ENCODE measurements around the gene KRT35. TPM values are rescaled to one million over a fixed set of nuclear protein-coding genes. Genes with fewer than 3 reads are reported as not detected.

Gene KRT35
- not detected in 2 replicates for total RNA-seq (2014; rRNA removed; shearing (Covaris generic); ENCODE audit: low replicate concordance)

DNA sequence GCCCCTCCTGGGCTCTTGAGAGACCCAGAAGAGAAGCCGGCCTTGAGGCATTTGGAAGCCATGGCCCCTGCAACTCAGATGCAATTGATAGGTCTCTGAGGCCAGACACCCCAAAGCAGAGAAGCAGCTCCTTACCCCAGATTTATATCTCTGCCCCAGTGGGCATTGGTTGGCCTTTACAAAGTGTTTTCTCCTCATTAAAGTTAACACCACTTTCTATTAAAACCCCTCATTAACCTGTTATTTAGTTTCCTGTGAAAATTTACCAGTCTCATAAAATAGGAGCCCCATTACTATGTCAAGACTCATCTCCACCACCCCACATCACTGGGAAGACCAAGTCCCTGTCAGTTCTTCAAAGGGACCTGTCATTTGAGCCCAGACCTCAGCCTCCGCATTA, at the start of gene KRT35:
KRT35 (minus strand) TSS at position 116 of the 400 bp plus-strand sequence; CDS start at position 62, 54 bp downstream.
- no peaks in the 10 kb centered on the region for H3K9me3 ChIP-seq (ENCODE audit: low read length)
- no peaks in the 10 kb centered on the region for H3K79me2 ChIP-seq (ENCODE audit: low read length)
- no peaks in the 10 kb centered on the region for H3K9me2 ChIP-seq (replicated peaks; ENCODE audit: insufficient read depth, low read length)
- DNase-seq = no peak
- no peaks in the 10 kb centered on the region for H4K20me1 ChIP-seq (ENCODE audit: insufficient read depth, low read depth, low read length)
- no peaks in the 10 kb centered on the region for H3K36me3 ChIP-seq (ENCODE audit: insufficient read depth, low read length)
- no peaks in the 10 kb centered on the region for H3K27me3 ChIP-seq (ENCODE audit: low read length)
- H3K4me2 ChIP-seq (ENCODE audit: low read depth, low read length, poor library complexity, severe bottlenecking) = no peak within 1 kb of the TSS
- no peak within 1 kb of the TSS for H3K27ac ChIP-seq (ENCODE audit: low read length)
- no peak within 1 kb of the TSS for H2AFZ ChIP-seq (ENCODE audit: low read length)
- no peak within 1 kb of the TSS for H3K9ac ChIP-seq (ENCODE audit: low read length)
- H3K4me3 ChIP-seq (ENCODE audit: low read length) = no peak within 1 kb of the TSS
- no peaks in the 10 kb centered on the region for H3K4me1 ChIP-seq (ENCODE audit: low read length)

DNA sequence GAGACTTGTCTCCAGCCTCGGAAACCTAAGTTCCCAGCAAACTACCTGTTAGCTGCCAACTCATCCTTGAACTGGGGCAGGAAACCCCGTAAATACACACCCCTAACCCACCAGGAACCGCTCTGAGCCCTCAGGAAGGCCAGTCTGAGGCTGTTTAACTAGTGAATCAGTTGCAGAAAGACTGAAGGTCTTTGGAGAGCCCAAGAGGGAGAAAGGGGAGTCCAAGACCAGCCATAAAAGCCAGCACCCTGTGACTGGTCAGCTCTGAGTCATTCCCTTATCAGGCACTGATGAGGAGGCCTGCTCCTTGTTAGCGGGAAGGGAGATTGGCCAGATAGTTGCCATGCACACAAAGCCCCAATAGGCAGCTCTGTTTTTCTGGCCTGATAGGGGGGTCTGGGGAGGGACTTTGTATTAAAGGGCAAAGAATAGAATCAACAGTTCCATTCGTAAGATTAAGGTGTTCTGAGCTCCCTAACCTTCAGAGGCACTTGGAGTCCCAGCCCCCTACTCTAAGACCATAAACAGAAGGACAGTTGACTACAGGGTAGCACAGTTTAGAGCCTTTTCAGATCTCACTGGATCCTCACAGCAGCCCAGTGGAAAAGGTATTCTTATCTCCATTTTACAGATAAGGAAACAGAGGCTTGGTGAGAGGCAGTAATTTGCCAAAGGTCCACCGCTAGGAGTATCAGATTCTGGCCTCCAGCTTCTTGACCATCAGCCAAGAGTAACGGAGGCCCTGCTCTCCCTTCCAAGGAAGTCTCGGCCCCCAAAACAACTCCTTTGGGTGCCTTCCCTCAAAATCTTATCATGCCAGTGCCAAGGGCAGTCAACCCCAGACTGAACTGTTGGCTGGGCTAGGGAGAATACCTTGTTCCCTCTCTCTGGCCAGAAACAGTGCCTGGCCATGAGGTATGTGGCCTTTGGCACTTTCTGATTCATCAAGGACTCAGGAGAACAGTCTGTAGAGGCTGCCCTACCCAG, 49.4 kb upstream of the KRT35 start:
- Histone ChIP-seq H3K4me3 (ENCODE audit: low read length) (no peak overlapping the region), H3K36me3 (ENCODE audit: insufficient read depth, low read length) (no peaks in the 10 kb centered on the region), H3K9me3 (ENCODE audit: low read length) (no peaks in the 10 kb centered on the region), H3K4me2 (ENCODE audit: low read depth, low read length, poor library complexity, severe bottlenecking) (no peak overlapping the region), H2AFZ (ENCODE audit: low read length) (no peak overlapping the region), H3K27ac (ENCODE audit: low read length) (no peak overlapping the region), H3K79me2 (ENCODE audit: low read length) (no peaks in the 10 kb centered on the region), H3K4me1 (ENCODE audit: low read length) (no peaks in the 10 kb centered on the region), H3K27me3 (ENCODE audit: low read length) (no peaks in the 10 kb centered on the region), H3K9ac (ENCODE audit: low read length) (no peak overlapping the region), H4K20me1 (ENCODE audit: insufficient read depth, low read depth, low read length) (no peaks in the 10 kb centered on the region), H3K9me2 (replicated peaks; ENCODE audit: insufficient read depth, low read length) (no peaks in the 10 kb centered on the region)
- no peak for DNase-seq

DNA sequence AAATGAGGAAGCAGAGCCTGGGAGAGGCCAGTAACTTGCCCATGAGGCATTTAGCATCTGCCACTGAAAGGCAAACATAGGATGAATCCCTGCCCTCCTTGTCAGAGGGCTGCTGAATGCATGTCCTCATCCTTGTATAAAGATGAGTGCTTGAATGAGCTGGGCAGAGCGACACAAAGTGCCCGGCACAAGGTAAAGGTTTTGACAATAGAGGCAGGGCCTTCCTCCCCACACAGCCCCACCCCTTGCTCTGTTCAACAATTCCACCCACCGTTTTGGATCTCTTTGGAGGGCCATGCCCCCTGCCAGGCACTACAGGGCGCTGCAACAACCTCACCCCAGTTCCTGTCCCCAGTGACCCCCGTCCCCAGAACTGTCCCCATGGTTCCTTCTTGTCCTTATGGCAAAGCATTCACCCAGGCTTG, 48.6 kb upstream of the KRT35 start:
- DNase-seq = no peak
- no peaks in the 10 kb centered on the region for H3K9me3 ChIP-seq (ENCODE audit: low read length)
- no peaks in the 10 kb centered on the region for H3K4me1 ChIP-seq (ENCODE audit: low read length)
- no peaks in the 10 kb centered on the region for H3K27me3 ChIP-seq (ENCODE audit: low read length)
- H3K9me2 ChIP-seq (replicated peaks; ENCODE audit: insufficient read depth, low read length) = no peaks in the 10 kb centered on the region
- H3K36me3 ChIP-seq (ENCODE audit: insufficient read depth, low read length) = no peaks in the 10 kb centered on the region
- no peaks in the 10 kb centered on the region for H3K79me2 ChIP-seq (ENCODE audit: low read length)
- H4K20me1 ChIP-seq (ENCODE audit: insufficient read depth, low read depth, low read length) = no peaks in the 10 kb centered on the region
- H3K4me3 ChIP-seq (ENCODE audit: low read length) = no peak overlapping the region
- no peak overlapping the region for H3K27ac ChIP-seq (ENCODE audit: low read length)
- no peak overlapping the region for H3K9ac ChIP-seq (ENCODE audit: low read length)
- no peak overlapping the region for H3K4me2 ChIP-seq (ENCODE audit: low read depth, low read length, poor library complexity, severe bottlenecking)
- H2AFZ ChIP-seq (ENCODE audit: low read length) = no peak overlapping the region

DNA sequence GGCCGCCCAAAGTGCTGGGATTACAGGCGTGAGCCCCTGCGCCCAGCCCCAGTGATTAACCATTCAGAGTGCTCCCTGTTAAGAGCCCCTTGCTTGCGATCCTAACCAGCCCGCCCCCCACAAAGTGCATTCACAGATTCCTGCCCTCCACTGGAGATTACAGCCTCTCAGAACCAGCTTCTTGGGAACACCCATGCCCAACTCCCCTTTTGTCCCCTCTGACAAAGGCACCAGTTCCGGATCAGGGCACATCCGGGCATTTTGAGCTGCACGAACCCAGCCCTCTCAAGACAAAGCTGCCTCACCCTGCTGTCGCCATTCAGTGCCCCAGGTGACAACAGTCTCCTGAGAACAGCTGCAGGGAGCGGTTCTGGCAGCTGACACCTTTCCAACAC, 48.0 kb upstream of the KRT35 start:
- H3K4me2 ChIP-seq (ENCODE audit: low read depth, low read length, poor library complexity, severe bottlenecking) = no peak overlapping the region
- H3K9ac ChIP-seq (ENCODE audit: low read length) = no peak overlapping the region
- no peaks in the 10 kb centered on the region for H4K20me1 ChIP-seq (ENCODE audit: insufficient read depth, low read depth, low read length)
- no peaks in the 10 kb centered on the region for H3K79me2 ChIP-seq (ENCODE audit: low read length)
- no peak overlapping the region for H3K27ac ChIP-seq (ENCODE audit: low read length)
- H3K36me3 ChIP-seq (ENCODE audit: insufficient read depth, low read length) = no peaks in the 10 kb centered on the region
- H2AFZ ChIP-seq (ENCODE audit: low read length) = no peak overlapping the region
- H3K27me3 ChIP-seq (ENCODE audit: low read length) = no peaks in the 10 kb centered on the region
- no peak overlapping the region for H3K4me3 ChIP-seq (ENCODE audit: low read length)
- H3K9me2 ChIP-seq (replicated peaks; ENCODE audit: insufficient read depth, low read length) = no peaks in the 10 kb centered on the region
- DNase-seq = no peak
- no peaks in the 10 kb centered on the region for H3K9me3 ChIP-seq (ENCODE audit: low read length)
- H3K4me1 ChIP-seq (ENCODE audit: low read length) = no peaks in the 10 kb centered on the region

GRCh38 chr17:41527063-41528023, 46.4 kb upstream of the KRT35 start:
- Histone ChIP-seq H2AFZ (ENCODE audit: low read length) (no peak overlapping the region), H3K4me1 (ENCODE audit: low read length) (no peaks in the 10 kb centered on the region), H4K20me1 (ENCODE audit: insufficient read depth, low read depth, low read length) (no peaks in the 10 kb centered on the region), H3K9me3 (ENCODE audit: low read length) (no peaks in the 10 kb centered on the region), H3K9me2 (replicated peaks; ENCODE audit: insufficient read depth, low read length) (no peaks in the 10 kb centered on the region), H3K27ac (ENCODE audit: low read length) (no peak overlapping the region), H3K27me3 (ENCODE audit: low read length) (no peaks in the 10 kb centered on the region), H3K4me3 (ENCODE audit: low read length) (no peak overlapping the region), H3K9ac (ENCODE audit: low read length) (no peak overlapping the region), H3K79me2 (ENCODE audit: low read length) (no peaks in the 10 kb centered on the region), H3K4me2 (ENCODE audit: low read depth, low read length, poor library complexity, severe bottlenecking) (no peak overlapping the region), H3K36me3 (ENCODE audit: insufficient read depth, low read length) (no peaks in the 10 kb centered on the region)
- DNase-seq = no peak

GRCh38 chr17:41524261-41524660, 43.3 kb upstream of the KRT35 start:
- no peak for DNase-seq
- Histone ChIP-seq H3K9me3 (ENCODE audit: low read length) (no peaks in the 10 kb centered on the region), H3K9ac (ENCODE audit: low read length) (no peak overlapping the region), H4K20me1 (ENCODE audit: insufficient read depth, low read depth, low read length) (no peaks in the 10 kb centered on the region), H3K36me3 (ENCODE audit: insufficient read depth, low read length) (no peaks in the 10 kb centered on the region), H3K4me1 (ENCODE audit: low read length) (no peaks in the 10 kb centered on the region), H3K27ac (ENCODE audit: low read length) (no peak overlapping the region), H3K4me3 (ENCODE audit: low read length) (no peak overlapping the region), H3K27me3 (ENCODE audit: low read length) (no peaks in the 10 kb centered on the region), H2AFZ (ENCODE audit: low read length) (no peak overlapping the region), H3K79me2 (ENCODE audit: low read length) (no peaks in the 10 kb centered on the region), H3K4me2 (ENCODE audit: low read depth, low read length, poor library complexity, severe bottlenecking) (no peak overlapping the region), H3K9me2 (replicated peaks; ENCODE audit: insufficient read depth, low read length) (no peaks in the 10 kb centered on the region)

GRCh38 chr17:41523787-41524186, 42.8 kb upstream of the KRT35 start:
- Histone ChIP-seq H3K4me2 (ENCODE audit: low read depth, low read length, poor library complexity, severe bottlenecking) (no peak overlapping the region), H3K79me2 (ENCODE audit: low read length) (no peaks in the 10 kb centered on the region), H3K9ac (ENCODE audit: low read length) (no peak overlapping the region), H3K27ac (ENCODE audit: low read length) (no peak overlapping the region), H3K27me3 (ENCODE audit: low read length) (no peaks in the 10 kb centered on the region), H3K4me3 (ENCODE audit: low read length) (no peak overlapping the region), H3K36me3 (ENCODE audit: insufficient read depth, low read length) (no peaks in the 10 kb centered on the region), H3K4me1 (ENCODE audit: low read length) (no peaks in the 10 kb centered on the region), H3K9me3 (ENCODE audit: low read length) (no peaks in the 10 kb centered on the region), H2AFZ (ENCODE audit: low read length) (no peak overlapping the region), H3K9me2 (replicated peaks; ENCODE audit: insufficient read depth, low read length) (no peaks in the 10 kb centered on the region), H4K20me1 (ENCODE audit: insufficient read depth, low read depth, low read length) (no peaks in the 10 kb centered on the region)
- DNase-seq = no peak

GRCh38 chr17:41523225-41523593, 42.3 kb upstream of the KRT35 start:
- no peaks in the 10 kb centered on the region for H4K20me1 ChIP-seq (ENCODE audit: insufficient read depth, low read depth, low read length)
- H3K4me3 ChIP-seq (ENCODE audit: low read length) = no peak overlapping the region
- DNase-seq = no peak
- no peaks in the 10 kb centered on the region for H3K79me2 ChIP-seq (ENCODE audit: low read length)
- H3K36me3 ChIP-seq (ENCODE audit: insufficient read depth, low read length) = no peaks in the 10 kb centered on the region
- no peak overlapping the region for H3K9ac ChIP-seq (ENCODE audit: low read length)
- H3K4me2 ChIP-seq (ENCODE audit: low read depth, low read length, poor library complexity, severe bottlenecking) = no peak overlapping the region
- no peaks in the 10 kb centered on the region for H3K9me2 ChIP-seq (replicated peaks; ENCODE audit: insufficient read depth, low read length)
- no peak overlapping the region for H3K27ac ChIP-seq (ENCODE audit: low read length)
- H3K4me1 ChIP-seq (ENCODE audit: low read length) = no peaks in the 10 kb centered on the region
- H3K9me3 ChIP-seq (ENCODE audit: low read length) = no peaks in the 10 kb centered on the region
- H2AFZ ChIP-seq (ENCODE audit: low read length) = no peak overlapping the region
- H3K27me3 ChIP-seq (ENCODE audit: low read length) = no peaks in the 10 kb centered on the region

Data from Karpas-422 (cell line).